Hematopoietic multipotent progenitor cell treated with erythropoietin and hydrocortisone succinate and interleukin-3 and kit ligand, for 15 days (in vitro differentiated cells): ENCODE measurements around the gene NTSR1.

Source experiments
- DNase-seq: peaks from one replicate; pipeline ENCODE4 v3.0.0-alpha.2; 2015; ENCODE audit warnings: low spot score

NTSR1 gene

DNA sequence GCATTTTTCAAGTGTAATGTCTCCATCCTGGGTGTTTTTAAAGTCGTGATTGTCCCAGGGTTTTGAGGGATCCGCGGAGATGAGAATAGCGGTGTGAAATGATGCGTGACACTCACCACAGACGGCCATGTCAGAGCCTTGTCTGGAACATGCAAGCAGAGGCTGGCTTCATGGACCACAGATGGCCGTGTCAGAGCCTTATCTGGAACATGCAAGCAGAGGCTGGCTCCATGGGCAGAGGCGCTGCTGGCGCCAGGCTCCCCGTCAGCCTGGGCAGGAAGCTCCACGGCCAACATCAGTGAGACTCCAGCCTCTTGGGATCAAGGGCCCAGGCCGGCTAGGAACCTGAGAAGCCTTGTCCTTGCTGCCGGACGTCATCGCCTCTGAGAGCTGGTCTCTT is 80.0 kb downstream of the NTSR1 start:
- DNase-seq: no peak

DNA sequence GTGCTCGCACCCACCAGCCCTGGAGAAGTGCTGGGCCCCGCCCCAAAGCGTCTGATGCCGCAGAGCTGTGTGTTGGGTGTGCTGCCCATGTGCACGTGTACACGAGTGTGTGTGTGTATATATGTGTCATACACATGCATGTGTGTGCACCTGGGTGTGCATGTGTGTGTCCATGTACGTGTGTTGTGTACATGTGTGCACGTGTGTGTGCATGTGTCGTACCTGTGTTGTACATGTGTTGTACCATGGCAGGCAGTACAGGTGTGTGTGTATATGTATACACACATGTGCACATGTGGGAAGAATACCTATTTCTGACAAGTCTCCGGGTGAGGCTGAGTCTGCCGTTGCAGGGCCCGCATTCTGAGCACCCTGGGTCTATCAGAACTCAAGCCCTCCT is 81.4 kb downstream of the NTSR1 start:
- DNase-seq: no peak

DNA sequence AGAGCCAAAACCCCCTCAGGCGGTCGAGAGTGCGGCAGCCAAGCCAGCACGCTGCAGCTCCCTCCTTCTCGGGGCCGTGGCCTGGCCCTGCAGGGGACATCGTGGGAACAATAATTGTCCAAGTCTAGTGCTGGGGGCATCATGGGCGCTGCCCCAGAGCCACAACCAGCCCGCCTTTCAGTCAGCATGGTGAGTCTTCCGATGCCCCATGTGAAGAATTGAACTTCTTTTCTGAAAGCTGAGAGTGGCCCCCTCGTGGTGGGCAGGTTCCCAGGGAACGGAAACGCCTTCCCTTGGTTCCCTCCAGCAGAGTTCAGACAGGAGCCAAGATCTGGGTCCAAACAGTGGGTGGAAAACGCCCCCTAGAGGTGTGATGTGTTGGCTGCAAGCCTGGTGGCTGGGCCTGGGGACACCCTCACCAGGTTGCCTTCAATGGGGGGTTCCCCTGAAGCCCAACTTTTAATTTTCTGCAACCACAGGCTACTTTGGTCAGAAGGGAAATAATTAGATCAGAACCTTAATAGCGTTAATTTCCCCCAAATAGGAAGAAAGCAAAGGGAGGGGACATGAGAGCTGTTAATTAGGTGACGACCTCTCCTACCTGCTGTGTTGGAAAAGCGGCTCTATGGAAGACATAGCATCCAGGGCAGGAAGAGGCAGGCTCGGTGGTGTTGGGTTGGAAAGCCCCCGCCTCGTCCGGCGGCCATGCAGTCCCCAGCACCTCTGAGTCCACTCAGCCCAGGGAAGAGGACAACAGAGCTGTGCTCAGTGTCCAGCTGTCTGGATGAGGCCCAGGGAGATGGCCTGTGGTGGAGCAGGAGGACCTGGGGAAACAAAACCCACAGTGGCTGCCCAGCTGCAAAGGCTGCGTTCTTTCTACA is 82.9 kb downstream of the NTSR1 start:
- DNase-seq: peak; percentile 69

DNA sequence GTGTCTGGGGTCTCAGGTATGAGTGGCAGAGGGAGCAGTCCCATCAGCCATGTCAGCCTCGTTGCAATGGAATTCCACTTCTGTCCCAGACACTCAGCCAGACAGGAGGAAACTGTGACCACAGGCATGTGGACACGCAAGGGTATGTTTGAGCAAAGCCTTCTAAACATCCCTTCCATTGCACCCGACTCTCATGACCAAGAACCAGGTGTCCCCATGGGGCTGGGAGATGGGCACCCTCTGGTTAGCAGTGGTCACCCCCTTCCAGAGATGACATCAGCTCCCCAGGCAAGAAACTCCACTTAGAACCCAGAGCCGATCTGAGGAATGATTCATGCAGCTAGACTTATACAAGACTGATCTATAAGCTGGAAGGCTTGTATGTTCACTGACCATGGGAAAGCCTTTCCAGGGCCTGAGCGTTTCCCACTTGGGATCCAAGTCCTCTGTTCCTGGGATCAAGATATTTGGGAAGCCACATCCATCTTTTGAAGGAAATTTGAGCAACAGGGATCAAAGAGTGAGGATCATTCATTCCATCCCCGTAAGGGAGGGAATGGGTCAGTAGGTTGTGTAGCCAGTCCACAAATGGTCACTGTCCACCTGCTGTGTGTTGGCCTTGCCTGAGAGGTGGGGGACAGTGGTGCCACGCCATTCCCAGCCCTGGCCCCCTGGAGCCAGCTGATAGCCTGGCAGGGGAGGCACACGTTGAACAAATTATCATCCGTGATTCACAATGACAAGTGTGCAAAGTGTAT is 83.7 kb downstream of the NTSR1 start:
- DNase-seq: no peak

DNA sequence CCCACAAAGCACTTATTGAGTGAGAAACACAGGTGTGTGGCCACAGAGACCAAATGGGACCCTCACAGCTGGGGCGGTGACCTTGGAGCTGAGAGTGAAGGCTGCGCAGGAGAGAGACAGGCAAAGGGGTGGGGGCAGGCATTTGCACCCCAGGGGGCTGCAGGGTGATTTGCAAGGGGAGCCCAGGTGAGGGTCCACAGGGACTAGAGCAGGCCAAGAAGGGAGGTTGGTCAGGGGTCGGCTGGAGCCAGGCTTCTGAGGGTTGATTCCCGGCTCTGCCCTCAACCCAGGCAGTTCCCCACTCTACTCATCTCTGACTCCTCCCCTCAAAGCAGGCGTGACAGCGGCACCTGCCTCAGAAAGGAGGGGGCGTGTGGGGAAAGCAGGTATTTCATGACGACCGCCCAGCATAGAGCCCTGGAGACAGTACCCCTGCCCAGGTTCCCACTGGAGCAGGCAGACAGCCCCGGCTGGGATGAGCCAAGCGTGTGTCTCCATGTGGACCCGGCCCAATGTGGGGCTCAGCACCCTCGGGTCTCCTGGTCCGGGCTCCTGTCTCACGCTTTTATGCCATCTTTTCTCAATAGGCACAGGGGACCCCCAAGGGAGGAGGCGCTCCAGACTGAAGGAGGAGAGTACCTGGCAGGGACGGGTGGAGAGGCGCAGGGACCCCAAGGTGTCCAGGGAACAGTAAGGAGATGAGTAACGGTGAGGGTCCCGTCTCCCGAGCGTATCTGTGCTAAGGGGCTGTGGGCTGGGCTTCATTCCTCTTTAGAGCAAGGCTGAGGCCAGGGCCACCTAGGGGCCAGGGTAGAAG is 84.5 kb downstream of the NTSR1 start:
- no peak for DNase-seq

DNA sequence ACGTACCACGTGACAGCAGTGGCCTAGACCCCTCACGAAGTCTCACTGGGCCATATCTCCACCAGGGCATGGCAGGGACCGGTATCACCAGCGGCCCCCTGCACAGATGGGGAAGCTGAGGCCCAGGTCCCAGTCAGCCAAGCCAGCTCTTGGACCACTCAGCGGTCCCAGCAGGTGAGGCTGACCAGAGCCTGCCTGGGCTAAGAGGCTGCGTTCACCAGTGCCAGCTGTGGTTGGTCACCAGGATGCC is 85.0 kb downstream of the NTSR1 start:
- DNase-seq: no peak

DNA sequence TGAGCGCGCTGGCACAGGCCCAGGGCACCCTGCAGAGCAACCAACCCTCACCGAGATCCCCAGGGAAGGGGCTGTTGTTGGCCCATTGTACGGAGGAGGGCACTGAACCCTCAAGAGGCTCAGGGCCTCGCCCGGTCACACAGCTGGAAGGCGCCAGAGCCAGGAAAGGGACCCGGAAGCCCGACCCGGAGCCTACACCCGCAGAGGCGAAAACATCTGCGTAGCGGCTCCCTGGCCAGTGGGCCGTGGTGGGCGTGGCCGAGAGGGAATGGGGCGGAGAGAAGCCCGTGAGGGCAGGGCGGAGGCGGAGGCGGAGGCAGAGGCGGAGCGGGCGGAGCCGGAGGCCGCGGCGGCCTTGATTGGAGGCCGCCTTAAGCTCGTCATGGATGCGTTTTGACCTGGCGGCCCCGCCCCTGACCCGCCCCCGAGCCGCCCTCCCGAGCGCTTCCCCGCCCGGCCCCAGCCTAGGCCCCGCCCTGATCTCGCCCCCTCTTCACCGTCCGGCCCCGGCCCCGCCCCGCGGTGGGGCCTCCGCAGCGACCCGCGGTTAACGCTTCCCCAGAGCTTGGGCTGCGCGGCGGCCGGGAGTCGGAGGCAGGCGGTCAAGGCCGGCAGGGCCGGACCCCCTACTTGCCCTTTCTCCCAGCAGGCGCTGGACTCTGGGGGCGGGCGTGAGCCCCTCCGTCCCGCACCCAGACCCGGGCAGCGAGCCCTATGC is 85.5 kb downstream of the NTSR1 start:
- peak; percentile 97 for DNase-seq

DNA sequence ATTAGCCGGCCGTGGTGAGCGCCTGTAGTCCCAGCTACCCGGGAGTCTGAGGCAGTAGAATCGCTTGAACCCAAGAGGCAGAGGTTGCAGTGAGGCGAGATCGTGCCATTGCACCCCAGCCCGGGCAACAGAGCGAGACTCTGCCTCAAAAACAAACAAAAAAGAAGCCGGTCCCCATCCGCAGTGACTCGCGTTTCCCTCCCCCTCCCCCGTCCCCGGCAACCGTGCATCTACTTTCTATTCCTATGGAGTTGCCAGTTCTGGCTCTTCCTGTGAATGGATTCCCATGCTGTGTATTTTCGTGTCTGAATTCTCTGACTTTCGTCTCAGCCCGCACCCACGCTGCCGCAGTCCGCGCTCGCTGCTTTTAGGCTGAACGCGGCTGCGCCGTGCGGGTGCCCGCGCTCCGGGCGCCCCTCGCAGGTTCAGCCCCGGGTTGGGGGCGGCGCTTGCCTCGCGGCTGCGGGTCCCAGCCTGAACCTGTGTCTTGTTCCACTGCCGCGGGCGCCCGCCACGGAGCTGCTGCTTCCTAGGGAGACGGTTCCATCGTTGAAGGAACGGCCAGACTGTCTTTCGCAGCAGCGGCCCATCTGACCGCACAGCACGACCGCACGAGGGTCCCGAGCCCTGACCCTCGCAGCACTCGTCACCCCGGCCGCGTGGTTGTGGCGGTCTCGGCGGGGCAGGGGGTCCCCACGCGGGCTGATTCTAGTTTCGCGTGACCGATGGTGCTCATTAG is 86.6 kb downstream of the NTSR1 start:
- peak; percentile 35 for DNase-seq

DNA sequence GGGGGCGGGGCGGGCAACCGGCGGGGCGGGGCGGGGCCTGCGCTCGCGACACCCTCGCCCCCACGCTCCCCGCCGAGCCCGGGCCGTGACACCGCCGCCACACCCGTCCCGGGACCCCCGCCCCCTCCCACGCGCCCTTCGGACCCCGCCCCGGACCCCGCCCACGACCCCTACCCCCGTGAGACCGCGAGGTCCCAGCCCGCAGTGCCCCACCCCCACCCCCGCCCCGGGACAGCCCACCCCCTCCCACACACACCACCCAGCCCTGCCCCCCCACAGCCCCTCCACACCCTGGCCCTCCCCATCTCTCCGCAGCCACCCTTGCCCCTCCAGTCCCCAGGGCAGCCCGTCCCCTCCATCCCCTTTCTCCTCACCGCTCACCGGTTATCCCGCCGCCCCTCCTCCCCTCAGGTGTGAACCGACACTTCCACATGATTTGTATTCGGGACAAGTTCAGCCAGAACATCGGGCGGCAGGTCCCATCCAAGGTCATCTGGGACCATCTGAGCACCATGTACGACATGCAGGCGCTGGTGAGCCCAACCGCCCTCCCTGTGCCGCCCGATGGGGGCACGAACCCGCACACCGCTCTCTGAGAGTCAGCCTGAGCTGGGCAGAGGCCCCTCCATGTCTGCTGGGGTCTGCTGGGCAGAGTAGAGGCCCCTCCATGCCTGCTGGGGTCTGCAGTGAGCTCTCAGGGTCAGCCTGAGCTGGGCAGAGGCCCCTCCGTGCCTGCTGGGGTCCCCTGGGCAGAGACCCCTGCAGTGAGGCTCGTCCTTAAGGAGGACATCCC is 88.3 kb downstream of the NTSR1 start:
- no peak for DNase-seq

DNA sequence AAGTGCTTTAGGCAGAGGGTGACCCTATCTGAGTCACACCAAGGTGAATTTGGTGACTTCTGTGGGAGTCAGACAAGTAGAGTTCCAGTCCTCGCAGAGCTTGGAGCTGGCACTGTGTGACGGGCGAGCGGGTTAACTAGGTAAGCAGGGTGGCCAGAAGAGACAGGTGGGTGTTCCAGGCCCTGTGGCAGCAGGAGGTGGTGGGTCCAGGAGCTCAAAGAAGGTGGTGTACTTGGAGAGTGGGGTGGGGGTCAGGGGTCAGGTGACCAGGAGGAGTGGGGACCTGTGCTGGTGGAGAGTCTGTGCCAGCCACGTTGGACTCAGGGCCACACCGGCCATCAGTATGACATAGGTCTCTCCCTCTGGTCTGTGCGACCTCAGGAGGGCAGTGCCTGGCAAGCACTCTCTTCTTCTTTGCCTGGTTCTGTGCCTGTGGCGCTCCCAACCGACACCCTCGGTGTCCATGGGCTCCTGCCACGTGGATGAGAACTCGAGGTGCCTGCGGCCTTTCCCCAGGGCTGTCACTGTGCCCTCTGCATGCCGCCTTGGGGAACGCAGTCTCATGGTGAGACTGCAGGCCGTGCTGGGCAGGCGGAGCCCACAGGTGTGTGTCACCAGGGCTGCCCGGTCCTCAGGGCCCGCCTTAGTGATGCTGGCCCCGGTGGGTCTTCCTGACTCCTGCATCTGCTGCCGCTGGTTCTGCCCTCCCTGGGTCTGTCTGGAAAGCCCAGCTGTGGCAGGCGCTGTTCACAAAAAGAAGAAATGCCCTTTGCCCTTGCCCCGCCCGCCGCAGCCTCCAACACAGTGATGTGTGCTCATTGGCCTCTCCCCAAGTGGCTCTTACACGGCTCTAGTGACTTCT is 89.3 kb downstream of the NTSR1 start:
- no peak for DNase-seq

DNA sequence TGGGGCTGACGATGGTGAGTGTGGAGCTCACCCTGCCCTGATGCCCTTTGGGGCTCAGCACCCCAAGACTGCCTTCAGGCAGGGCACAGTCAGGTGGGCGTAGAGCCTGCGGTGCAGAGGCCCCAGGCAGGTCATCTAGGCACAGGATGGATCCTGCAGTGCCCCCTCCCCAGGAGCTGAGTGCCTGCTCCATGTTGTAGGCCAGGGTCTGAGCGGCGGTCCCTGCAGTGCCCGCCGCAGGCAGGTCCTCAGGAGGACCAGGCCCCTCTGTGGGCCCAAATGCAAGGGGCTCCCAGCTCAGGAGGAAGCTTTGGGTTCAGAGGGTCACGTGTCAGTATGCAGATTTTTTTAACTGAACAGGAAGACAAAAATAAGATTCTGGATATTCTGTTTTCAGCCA is 90.4 kb downstream of the NTSR1 start:
- no peak for DNase-seq

DNA sequence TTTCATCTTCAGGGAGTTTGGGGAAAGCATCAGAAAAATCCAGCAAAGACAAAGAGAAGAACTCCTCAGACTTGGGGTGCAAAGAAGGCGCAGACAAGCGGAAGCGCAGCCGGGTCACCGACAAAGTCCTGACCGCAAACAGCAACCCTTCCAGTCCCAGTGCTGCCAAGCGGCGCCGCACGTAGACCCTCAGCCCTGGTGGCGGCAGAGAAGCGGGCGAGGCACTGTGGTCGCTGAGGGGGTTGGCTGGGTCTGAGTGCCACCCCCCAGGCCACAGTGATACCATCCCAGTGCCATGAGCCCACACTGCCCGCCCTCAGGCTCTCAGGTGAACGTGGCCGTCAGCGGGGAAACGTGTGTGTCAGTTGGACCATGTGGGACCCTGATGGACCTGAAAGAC is 90.8 kb downstream of the NTSR1 start:
- no peak for DNase-seq

DNA sequence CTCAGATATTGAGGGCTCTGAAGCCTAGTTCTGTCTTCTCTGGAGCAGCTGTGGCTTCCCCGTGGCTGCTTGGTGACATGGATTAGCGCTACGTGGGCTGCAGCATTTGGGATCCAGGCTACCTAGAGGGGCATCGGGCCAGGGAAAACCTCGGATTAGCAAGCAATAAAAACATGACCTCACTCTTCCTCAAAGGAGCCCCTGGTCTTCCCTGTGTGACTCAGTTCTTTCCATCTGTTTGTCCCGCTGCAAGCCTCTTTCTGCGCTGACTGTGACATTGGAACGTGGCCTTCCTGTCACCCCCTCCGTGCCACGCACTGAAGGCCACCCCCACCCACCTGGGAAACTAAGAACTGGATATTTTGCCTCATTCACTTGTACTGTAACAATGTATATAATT is 91.2 kb downstream of the NTSR1 start:
- DNase-seq: no peak

DNA sequence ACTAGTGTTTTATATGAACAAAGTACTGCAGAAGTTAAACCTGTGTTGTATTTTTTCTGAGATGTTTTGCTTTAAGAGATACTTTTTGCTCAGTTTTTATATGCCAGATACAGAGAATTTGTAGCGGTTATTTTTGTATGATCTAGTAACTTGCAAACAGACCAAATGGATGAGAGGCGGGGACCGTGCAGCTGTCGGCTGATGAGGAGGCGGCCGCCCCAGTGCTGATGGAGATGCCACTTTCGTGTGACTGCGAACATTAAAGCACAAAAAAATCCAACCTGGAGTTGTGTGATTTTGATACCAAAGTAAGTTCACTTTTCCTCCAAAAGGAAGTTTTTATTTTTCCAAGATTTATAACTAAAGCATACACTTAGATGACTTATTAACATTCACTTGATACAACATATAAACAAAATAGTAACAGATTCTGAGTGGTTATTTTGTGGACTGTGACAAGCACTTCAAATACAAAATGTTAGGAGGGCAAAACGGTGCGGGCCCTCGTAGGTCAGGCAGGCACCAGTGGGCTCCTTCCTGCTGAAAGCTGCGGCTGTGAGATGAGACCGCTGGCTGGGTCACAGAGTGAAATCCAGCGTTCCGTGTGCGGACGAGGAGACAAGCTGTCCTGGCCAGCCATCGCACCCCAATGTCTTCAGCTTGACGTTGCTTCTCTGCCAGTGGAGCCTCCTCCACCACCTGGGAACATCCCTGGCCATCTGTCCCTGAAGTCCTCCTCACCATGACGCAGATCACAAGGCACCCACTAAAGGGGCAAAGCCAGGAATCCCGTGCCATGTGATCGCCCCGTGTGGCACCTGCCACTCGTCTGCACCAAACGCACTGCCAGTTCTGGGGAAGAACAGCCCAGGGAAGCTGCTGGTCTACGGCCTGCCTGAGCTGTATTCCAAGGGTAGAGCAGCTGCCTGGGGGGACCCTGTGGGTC is 92.0 kb downstream of the NTSR1 start:
- no peak for DNase-seq

DNA sequence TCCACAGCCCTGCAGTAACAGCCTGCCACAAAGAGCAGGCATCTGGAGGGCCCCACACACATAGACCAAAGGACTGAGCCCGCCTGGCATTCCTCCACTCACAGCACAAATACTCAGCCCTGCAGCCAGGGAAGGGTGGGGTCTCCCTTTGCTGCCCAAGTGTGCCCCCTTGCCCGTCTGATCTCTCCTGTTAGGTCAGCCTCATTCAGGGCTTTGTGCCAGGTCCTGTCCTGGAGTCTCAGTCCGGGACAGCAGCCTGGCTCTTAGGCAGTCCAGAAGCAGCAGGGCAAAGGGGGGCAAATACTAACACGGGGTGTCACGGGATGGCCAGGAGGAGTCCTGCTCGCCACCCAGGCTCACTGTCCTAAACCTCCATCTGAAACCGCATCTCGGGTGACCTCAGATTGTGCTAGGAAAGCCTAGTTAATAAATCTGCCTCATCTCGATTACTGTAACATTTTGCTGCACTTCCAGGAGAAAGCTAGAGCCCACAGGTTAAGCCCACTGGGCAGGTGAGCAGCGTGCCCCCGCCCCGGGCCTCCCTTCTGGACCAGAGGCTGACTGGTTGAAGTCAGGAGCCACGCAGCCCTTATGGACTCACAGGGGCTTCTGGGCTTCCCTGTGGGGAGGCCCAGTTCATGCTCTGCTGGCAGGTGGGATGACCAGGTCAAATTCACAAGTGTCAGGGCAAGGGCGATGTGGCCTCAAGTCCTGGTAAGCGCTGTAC is 92.8 kb downstream of the NTSR1 start:
- DNase-seq: no peak

DNA sequence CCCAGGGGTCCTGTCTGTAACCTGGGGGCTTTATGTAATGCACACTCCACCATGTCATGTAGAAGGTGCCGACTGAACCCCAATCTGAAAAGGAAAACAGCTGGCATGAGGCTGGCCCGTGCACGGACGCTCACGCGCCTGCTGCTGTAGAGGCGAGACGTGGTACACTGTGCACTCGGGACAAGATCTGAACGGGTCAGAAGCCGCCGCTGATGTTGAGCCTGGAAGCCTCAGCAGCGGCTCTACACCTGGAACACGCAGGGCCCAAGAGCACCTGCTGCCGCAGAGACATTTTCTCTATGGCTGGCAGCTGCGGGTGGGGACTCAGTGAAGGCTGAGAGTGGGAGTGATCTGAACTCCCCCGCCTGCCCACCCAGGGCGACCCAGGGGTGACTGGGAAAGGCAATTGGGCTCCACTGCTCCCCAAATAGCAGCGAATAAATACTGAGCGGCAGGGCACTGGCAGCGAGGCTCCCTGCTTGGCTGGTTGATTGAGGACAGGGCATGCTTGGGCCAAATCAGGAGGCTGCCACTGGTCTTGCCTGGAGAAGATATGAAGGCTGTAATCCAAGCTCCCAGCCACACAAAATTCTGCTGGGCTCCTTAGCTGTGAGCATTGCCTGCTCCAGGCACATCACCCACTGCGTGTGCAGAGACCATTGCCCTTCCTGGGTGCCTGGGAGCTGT is 93.5 kb downstream of the NTSR1 start:
- no peak for DNase-seq

DNA sequence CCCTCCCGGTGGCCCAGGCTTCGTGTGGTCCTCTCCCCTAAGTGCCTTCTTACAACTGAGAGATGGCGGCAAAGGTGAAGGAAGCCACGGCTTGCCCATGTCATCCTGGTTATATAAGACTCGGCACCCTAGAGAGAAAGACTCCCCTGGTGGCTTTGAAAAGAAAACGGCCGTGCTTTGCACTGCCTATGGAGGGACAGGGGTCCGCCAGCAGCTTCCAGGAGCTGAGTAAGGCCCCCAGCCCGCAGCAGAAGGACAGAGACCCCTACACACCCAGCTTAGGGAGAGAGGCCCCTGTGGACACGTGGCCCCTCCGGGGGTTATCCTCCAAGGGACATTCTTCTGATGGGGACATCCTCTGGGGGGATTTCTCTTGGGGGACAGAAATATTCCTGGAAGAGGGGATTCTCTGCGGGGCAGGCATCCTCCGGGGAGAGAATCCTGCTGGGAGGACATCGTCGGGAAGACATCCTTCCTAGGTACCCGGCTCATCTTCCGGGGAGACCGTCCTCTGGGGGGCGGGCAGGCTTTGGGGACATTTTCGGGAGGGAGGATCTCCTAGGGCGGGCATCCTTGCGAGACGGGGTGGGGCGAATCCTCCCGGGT is 95.5 kb downstream of the NTSR1 start:
- no peak for DNase-seq
